HUES6 (cell line): ENCODE data around the gene ANAPC2.

Experiments used
- H3K27ac ChIP-seq: 2 replicates; pipeline ENCODE4 v1.7.0; 2013; ENCODE audit warnings: low read depth, mild to moderate bottlenecking, low read length, inconsistent platforms
- H3K27me3 ChIP-seq: 2 replicates; pipeline ENCODE4 v1.6.1; 2013; ENCODE audit warnings: low read length; ENCODE audit not compliant: control insufficient read depth, insufficient read depth
- H3K36me3 ChIP-seq: 2 replicates; pipeline ENCODE4 v1.6.1; 2013; ENCODE audit warnings: low read length; ENCODE audit not compliant: control insufficient read depth, insufficient read depth
- H3K4me1 ChIP-seq: 2 replicates; pipeline ENCODE4 v1.6.1; 2013; ENCODE audit warnings: low read length; ENCODE audit not compliant: control insufficient read depth, insufficient read depth
- H3K4me3 ChIP-seq: 2 replicates; pipeline ENCODE4 v1.5.1; 2013; ENCODE audit warnings: low read depth, low read length
- H3K9ac ChIP-seq: one replicate; pipeline ENCODE4 v1.6.1; 2013; ENCODE audit warnings: mild to moderate bottlenecking, low read length
- H3K9me3 ChIP-seq: 2 replicates; pipeline ENCODE4 v1.6.1; 2013; ENCODE audit warnings: low read depth, low read length; ENCODE audit not compliant: control insufficient read depth, insufficient read depth

Gene ANAPC2

DNA sequence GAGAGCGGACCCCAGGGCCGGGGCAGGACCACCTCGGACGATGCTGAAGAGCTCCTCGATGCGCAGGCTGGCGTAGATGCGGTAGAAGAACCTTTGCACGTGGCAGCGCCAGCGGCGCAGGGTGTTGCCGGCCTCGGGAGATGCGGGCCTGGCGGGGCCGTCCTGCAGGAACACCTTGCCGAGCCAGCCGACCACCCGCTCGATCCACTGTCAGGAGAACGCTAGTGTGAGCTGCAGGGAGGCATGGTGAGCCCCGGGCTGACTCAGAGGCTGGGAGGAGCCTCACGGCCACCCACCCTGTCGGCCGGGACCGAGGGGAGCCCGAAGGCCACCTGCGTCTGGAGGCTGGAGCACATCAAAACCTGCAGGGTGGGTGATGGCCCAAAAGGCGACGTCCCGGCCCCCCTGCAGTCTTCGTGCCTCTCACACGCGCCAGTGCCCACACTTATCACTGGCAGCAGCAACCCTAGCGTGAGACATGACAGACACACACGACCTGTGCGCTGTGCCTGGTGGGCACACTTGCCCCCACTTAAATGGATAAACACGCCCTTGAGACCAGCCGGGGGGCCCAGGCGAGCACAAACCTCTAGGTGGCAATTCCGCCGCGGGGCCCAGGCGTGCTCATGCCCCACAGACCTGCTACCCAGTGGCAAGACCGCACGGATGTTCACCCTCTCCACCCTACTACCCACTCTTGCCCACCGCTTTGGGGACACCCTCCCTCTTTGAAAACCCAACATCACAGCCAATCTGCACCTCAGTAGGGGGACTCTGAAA is 3.3 kb downstream of the ANAPC2 start:
- no peaks in the 10 kb centered on the region for H3K27me3 ChIP-seq
- H3K4me3 ChIP-seq = no peak overlapping the region
- no peak overlapping the region for H3K27ac ChIP-seq
- H3K4me1 ChIP-seq = peaks cover 11% of the 10 kb centered on the region
- peaks cover 64% of the 10 kb centered on the region for H3K36me3 ChIP-seq
- H3K9ac ChIP-seq = no peak overlapping the region
- H3K9me3 ChIP-seq = no peaks in the 10 kb centered on the region

- H3K9me3 ChIP-seq = no peaks in the 10 kb centered on the region
- no peak overlapping the region for H3K4me3 ChIP-seq
- no peak overlapping the region for H3K27ac ChIP-seq
- H3K9ac ChIP-seq = no peak overlapping the region
- H3K36me3 ChIP-seq = peaks cover 69% of the 10 kb centered on the region
- peaks cover 4% of the 10 kb centered on the region; the same call in 1 of the 2 replicates for H3K4me1 ChIP-seq
- no peaks in the 10 kb centered on the region for H3K27me3 ChIP-seq
Observed at GRCh38 chr9:137183980-137184595, 4.3 kb downstream of the ANAPC2 start.

- peaks cover 69% of the 10 kb centered on the region for H3K36me3 ChIP-seq
- H3K27ac ChIP-seq = no peak overlapping the region
- H3K27me3 ChIP-seq = no peaks in the 10 kb centered on the region
- H3K9me3 ChIP-seq = no peaks in the 10 kb centered on the region
- no peak overlapping the region for H3K4me3 ChIP-seq
- H3K9ac ChIP-seq = no peak overlapping the region
- H3K4me1 ChIP-seq = peaks cover 4% of the 10 kb centered on the region; the same call in 1 of the 2 replicates
Observed at GRCh38 chr9:137182836-137183235, 5.5 kb downstream of the ANAPC2 start.

- Histone ChIP-seq H3K36me3 (peaks cover 73% of the 10 kb centered on the region), H3K9me3 (no peaks in the 10 kb centered on the region), H3K4me1 (no peaks in the 10 kb centered on the region), H3K27ac (no peak overlapping the region), H3K4me3 (no peak overlapping the region), H3K9ac (no peak overlapping the region), H3K27me3 (no peaks in the 10 kb centered on the region; the same call in 1 of the 2 replicates)
Observed at GRCh38 chr9:137181680-137182079, 6.7 kb downstream of the ANAPC2 start.

- H3K9ac ChIP-seq = no peak overlapping the region
- peaks cover 62% of the 10 kb centered on the region for H3K36me3 ChIP-seq
- no peaks in the 10 kb centered on the region for H3K9me3 ChIP-seq
- no peak overlapping the region for H3K4me3 ChIP-seq
- H3K27me3 ChIP-seq = peaks cover 10% of the 10 kb centered on the region; the same call in 1 of the 2 replicates
- no peaks in the 10 kb centered on the region for H3K4me1 ChIP-seq
- H3K27ac ChIP-seq = no peak overlapping the region
Observed at GRCh38 chr9:137180491-137180890, 7.9 kb downstream of the ANAPC2 start.

- H3K9me3 ChIP-seq = no peaks in the 10 kb centered on the region
- peaks cover 56% of the 10 kb centered on the region for H3K36me3 ChIP-seq
- no peak overlapping the region for H3K27ac ChIP-seq
Observed at GRCh38 chr9:137179761-137180160, 8.6 kb downstream of the ANAPC2 start.

DNA sequence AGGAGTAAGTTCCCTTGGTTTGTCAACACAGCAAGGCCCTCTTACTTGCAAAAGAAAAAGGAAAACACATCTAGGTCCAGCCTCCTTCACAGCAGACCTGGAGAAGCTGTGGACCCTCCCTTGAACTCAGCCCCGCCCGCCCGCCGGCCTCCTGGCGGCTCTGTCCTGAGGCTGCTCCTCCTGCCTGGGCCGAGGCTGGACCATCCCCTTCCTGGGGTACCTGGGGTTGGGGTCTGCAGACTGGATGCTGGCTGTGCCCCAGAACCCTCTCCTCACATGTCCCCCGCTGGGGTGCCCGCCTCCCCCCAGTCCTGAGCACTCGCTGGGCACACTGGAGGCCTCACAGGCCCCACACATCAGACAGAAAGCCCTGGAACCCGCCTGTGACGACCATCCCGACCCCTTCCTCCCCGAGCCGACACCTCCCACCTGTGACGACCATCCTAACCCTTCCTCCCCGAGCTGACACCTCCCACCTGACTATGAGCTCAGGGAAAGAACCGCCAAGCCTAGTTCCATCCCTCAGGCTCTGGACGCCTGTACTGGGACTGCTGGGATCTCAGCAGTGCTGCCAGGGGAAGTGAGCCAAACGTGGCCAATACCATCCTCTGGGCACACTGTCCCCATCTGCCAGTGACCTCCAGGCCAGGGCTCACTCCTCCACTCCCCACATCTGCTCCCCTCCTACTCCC is 9.3 kb downstream of the ANAPC2 start:
- no peak overlapping the region for H3K9ac ChIP-seq
- H3K4me3 ChIP-seq = no peak overlapping the region
- H3K36me3 ChIP-seq = peaks cover 49% of the 10 kb centered on the region
- peaks cover 23% of the 10 kb centered on the region; the same call in 1 of the 2 replicates for H3K27me3 ChIP-seq
- H3K27ac ChIP-seq = no peak overlapping the region
- H3K9me3 ChIP-seq = no peaks in the 10 kb centered on the region
- 0 out of 2 replicates have a peak, but pooled peaks cover 4% of the 10 kb centered on the region for H3K4me1 ChIP-seq

More at GRCh38 chr9:137179761-137180160, 8.6 kb downstream of the ANAPC2 start:
- H3K4me3 ChIP-seq = no peak overlapping the region
- no peak overlapping the region for H3K9ac ChIP-seq
- H3K27me3 ChIP-seq = peaks cover 17% of the 10 kb centered on the region; the same call in 1 of the 2 replicates
- H3K4me1 ChIP-seq = 0 out of 2 replicates have a peak, but pooled peaks cover 4% of the 10 kb centered on the region

DNA sequence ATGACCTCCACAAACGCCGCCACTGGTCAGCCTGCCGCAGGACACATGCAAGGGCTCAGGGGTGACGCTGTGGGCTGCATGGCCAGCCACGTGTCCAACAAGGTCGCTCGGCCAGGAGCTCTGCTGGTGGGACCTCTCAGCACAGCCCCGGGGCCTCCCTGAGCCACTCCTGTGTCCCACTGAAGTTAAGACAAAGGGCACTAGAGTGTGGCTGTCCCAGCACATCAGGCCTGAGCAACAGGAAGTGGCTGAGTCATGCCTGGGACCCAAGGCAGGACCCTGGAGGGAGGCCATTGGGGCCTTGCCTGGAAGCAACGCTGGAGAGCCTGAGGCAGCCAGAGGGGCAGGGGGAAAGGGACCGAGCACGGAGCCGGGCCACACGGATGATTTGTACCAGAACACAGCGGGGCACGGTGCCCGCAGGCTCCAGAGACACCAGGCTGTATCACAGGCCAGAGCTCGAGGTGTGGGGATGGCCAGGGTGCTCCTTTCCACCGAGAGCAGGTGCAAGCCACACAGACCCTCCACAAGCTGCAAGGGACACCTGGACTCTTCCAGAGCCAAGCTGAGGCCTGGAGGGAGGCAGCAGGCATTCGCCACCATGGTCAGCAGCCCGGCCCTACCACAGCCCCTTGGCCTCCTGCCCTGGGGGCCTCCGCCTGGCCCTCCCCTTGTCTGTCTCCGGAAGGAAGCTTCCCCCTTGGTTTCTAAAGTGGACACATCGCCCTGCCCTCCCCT is 10.0 kb downstream of the ANAPC2 start:
- Histone ChIP-seq H3K9me3 (no peaks in the 10 kb centered on the region), H3K9ac (no peak overlapping the region), H3K27me3 (peaks cover 30% of the 10 kb centered on the region; the same call in 1 of the 2 replicates), H3K27ac (no peak overlapping the region), H3K4me3 (no peak overlapping the region), H3K36me3 (peaks cover 42% of the 10 kb centered on the region), H3K4me1 (0 out of 2 replicates have a peak, but pooled peaks cover 4% of the 10 kb centered on the region)

DNA sequence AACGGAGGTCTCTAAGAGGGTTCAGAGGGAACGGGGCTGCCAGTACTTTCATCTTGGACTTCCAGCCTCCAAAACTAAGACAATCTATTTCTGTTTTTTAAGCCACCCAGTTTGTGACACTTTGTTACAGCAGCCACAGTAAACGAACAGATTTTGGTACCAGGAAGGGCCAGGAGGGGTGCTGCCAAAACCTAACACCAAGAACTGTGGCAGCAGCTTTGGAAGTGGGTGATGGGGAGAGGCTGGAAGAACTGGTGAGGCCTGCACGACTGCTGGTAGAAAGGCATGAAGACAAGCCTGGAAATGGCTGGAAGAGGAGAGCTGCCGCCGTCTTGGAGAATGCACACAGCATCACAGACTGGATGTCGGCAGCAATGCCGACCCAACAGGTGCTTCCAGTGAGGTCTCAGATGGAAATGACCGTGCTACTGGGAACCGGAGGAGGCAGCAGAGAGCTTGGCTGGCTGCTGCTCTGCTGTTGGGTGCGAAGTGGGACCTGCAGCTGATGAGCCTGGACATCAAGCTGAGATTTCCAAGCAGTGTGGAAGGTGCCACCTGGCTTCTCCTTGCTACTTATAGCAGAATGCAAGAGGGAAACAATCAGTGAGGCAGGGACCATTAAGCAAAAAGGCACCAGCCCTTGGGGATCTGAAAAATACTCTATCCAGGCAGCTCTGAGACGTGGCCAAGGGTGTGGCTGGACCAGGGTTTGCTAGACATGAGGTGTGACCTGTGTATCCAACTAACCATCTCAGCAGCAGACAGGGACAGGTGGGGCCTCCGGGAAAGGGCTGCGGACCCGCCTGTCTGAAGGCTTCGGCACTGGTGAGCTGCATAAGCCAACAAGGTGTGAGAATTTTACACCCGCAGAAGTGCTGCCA is 11.8 kb downstream of the ANAPC2 start:
- H3K4me3 ChIP-seq = no peak overlapping the region
- H3K9me3 ChIP-seq = no peaks in the 10 kb centered on the region
- H3K36me3 ChIP-seq = peaks cover 27% of the 10 kb centered on the region
- peaks cover 48% of the 10 kb centered on the region for H3K27me3 ChIP-seq
- H3K9ac ChIP-seq = no peak overlapping the region
- no peak overlapping the region for H3K27ac ChIP-seq
- H3K4me1 ChIP-seq = 0 out of 2 replicates have a peak, but pooled peaks cover 4% of the 10 kb centered on the region
